Loucy (cell line): ENCODE measurements around the gene KATNAL1.
"Not testable (repeated sequence)": the region's sequence is repeated elsewhere in the genome, so short reads cannot be mapped to it uniquely, and the experiment has no call there.

Experiments
- H2AFZ ChIP-seq: fragments of 200-600 bp; sonication (generic); 2 replicates; pipeline ENCODE4 v1.6.0; 2016; ENCODE audit warnings: antibody characterized with exemption, mild to moderate bottlenecking, low read length, moderate library complexity
- H3F3A ChIP-seq: fragments of 200-600 bp; 2 replicates; pipeline ENCODE4 v1.6.0; 2016; ENCODE audit warnings: antibody characterized with exemption, low read depth, mild to moderate bottlenecking
- H3K27me3 ChIP-seq: fragments of 200-600 bp; sonication (generic); 2 replicates; pipeline ENCODE4 v1.6.1; 2014; ENCODE audit warnings: low read length, mild to moderate bottlenecking; ENCODE audit not compliant: insufficient read depth, poor library complexity, severe bottlenecking
- H3K36me3 ChIP-seq: fragments of 200-600 bp; sonication (generic); 2 replicates; pipeline ENCODE4 v1.6.1; 2016; ENCODE audit warnings: low read length; ENCODE audit not compliant: insufficient read depth
- H3K4me1 ChIP-seq: fragments of 200-600 bp; sonication (generic); 2 replicates; pipeline ENCODE4 v1.5.1; 2014; ENCODE audit warnings: low read length, mild to moderate bottlenecking; ENCODE audit not compliant: insufficient read depth, poor library complexity, severe bottlenecking
- H3K4me2 ChIP-seq: fragments of 200-600 bp; sonication (generic); 2 replicates; pipeline ENCODE4 v1.6.0; 2014; ENCODE audit warnings: antibody characterized with exemption, low read length, low read depth, mild to moderate bottlenecking; ENCODE audit not compliant: poor library complexity, severe bottlenecking
- H3K4me3 ChIP-seq: fragments of 200-600 bp; sonication (generic); 2 replicates; pipeline ENCODE4 v1.5.1; 2014; ENCODE audit warnings: low read length, mild to moderate bottlenecking, mixed read lengths; ENCODE audit not compliant: poor library complexity, severe bottlenecking
- H3K79me2 ChIP-seq: fragments of 200-600 bp; sonication (generic); 2 replicates; pipeline ENCODE4 v1.6.1; 2014; ENCODE audit warnings: low read length; ENCODE audit not compliant: insufficient read depth
- H3K9ac ChIP-seq: fragments of 200-600 bp; sonication (generic); 2 replicates; pipeline ENCODE4 v1.6.0; 2014; ENCODE audit warnings: mild to moderate bottlenecking, low read depth, low read length, moderate library complexity; ENCODE audit not compliant: poor library complexity, severe bottlenecking
- H3K9me2 ChIP-seq: fragments of 200-600 bp; sonication (generic); replicated peaks from 2 replicates; pipeline ENCODE4 v1.6.1; 2016; ENCODE audit warnings: low read depth, low read length, mixed read lengths
- H3K9me3 ChIP-seq: fragments of 200-600 bp; sonication (generic); 2 replicates; pipeline ENCODE4 v1.6.1; 2014; ENCODE audit warnings: mild to moderate bottlenecking, antibody characterized with exemption, low read length, low read depth; ENCODE audit not compliant: insufficient read depth
- H4K20me1 ChIP-seq: fragments of 200-600 bp; sonication (generic); 2 replicates; pipeline ENCODE4 v1.6.0; 2014; ENCODE audit warnings: antibody characterized with exemption, low read length, mild to moderate bottlenecking; ENCODE audit not compliant: insufficient read depth, poor library complexity, severe bottlenecking
- EZH2phosphoT487 ChIP-seq: fragments of 200-600 bp; IDR thresholded peaks from 2 replicates; pipeline ENCODE4 v1.6.1; 2018; ENCODE audit warnings: antibody characterized with exemption, mild to moderate bottlenecking, moderate library complexity, borderline replicate concordance
- TF ChIP-seq, protein P1 (sequence below): fragments of 200-600 bp; sonication (generic); conservative IDR thresholded peaks from 2 replicates; pipeline ENCODE4 v1.5.1; 2014; ENCODE audit warnings: mild to moderate bottlenecking, antibody characterized with exemption, low read length

Gene KATNAL1

DNA sequence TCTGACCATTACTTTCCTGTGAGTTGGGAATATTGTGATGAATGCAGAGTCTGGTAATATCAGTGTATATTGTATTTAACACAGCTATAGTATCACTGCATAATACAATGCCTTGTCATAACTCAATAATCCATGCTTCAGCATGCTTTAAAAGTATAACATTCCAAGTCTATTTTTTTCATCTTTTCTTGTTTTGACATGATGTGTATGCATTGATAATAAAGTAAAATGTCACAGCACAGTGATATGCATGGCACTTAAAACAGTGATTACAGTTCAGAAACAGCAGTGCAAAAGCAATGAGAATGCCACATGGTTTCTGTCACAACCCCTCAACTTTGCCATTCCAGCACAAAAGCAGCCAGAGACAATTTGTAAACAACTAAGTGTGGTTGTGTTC, 17.8 kb downstream of the KATNAL1 start:
- Histone ChIP-seq H3K4me3 (no peak overlapping the region), H3K9me3 (peaks cover 4% of the 10 kb centered on the region; the same call in 1 of the 2 replicates), H3K79me2 (peaks cover 55% of the 10 kb centered on the region), H3K9me2 (no peaks in the 10 kb centered on the region), H3K36me3 (no peaks in the 10 kb centered on the region), H3K4me1 (peaks cover 22% of the 10 kb centered on the region), H3K4me2 (no peak overlapping the region), H2AFZ (no peak overlapping the region), H3F3A (no peaks in the 10 kb centered on the region), H3K9ac (no peak overlapping the region), H3K27me3 (no peaks in the 10 kb centered on the region), H4K20me1 (no peaks in the 10 kb centered on the region)
- no peak for TF ChIP-seq EZH2phosphoT487
- TF ChIP-seq, protein P1, sequence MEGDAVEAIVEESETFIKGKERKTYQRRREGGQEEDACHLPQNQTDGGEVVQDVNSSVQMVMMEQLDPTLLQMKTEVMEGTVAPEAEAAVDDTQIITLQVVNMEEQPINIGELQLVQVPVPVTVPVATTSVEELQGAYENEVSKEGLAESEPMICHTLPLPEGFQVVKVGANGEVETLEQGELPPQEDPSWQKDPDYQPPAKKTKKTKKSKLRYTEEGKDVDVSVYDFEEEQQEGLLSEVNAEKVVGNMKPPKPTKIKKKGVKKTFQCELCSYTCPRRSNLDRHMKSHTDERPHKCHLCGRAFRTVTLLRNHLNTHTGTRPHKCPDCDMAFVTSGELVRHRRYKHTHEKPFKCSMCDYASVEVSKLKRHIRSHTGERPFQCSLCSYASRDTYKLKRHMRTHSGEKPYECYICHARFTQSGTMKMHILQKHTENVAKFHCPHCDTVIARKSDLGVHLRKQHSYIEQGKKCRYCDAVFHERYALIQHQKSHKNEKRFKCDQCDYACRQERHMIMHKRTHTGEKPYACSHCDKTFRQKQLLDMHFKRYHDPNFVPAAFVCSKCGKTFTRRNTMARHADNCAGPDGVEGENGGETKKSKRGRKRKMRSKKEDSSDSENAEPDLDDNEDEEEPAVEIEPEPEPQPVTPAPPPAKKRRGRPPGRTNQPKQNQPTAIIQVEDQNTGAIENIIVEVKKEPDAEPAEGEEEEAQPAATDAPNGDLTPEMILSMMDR, result no peak

- H3K4me2 ChIP-seq, H3K9ac ChIP-seq, H3K4me3 ChIP-seq, H3K27me3 ChIP-seq, H3F3A ChIP-seq, H2AFZ ChIP-seq, H4K20me1 ChIP-seq, H3K4me1 ChIP-seq, H3K9me2 ChIP-seq, H3K9me3 ChIP-seq: not testable (repeated sequence)
- peaks cover 29% of the 10 kb centered on the region for H3K79me2 ChIP-seq
- peaks cover 10% of the 10 kb centered on the region; the same call in 1 of the 2 replicates for H3K36me3 ChIP-seq
These were observed 21.3 kb downstream of the KATNAL1 start for GRCh38 chr13:30286059-30286458.

GRCh38 chr13:30276178-30276577, 31.2 kb downstream of the KATNAL1 start:
- Histone ChIP-seq H4K20me1 (no peaks in the 10 kb centered on the region), H3K4me3 (no peak overlapping the region), H3K9me3 (no peaks in the 10 kb centered on the region), H2AFZ (no peak overlapping the region), H3K79me2 (no peaks in the 10 kb centered on the region), H3K4me1 (no peaks in the 10 kb centered on the region), H3K9ac (no peak overlapping the region), H3F3A (no peaks in the 10 kb centered on the region), H3K4me2 (no peak overlapping the region), H3K36me3 (peaks cover 48% of the 10 kb centered on the region), H3K27me3 (no peaks in the 10 kb centered on the region), H3K9me2 (no peaks in the 10 kb centered on the region)
- TF ChIP-seq EZH2phosphoT487, result no peak
- TF ChIP-seq, protein P1, result no peak

DNA sequence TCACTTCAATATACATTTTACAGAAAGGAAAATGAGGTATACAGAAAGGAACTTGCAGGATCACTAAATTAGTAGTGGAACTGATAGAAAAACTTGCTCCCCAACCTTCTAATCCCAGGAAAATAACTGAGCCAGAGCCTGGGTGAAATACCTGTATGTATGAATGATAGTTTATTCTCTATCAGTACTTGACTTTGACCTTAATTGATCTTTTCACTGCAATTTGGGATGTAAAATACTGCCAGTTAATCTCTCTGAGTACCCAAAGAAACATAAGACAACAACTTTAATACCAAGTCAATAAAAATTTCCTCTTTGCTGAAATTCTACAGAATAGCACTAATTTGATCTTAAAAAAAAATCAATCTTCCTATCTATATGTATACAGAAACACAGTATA, 33.3 kb downstream of the KATNAL1 start:
- no peak overlapping the region for H3K9ac ChIP-seq

GRCh38 chr13:30270035-30270434, 37.3 kb downstream of the KATNAL1 start:
- H3K9me2 ChIP-seq, H4K20me1 ChIP-seq, H3K9me3 ChIP-seq, H3K4me2 ChIP-seq, H3K4me3 ChIP-seq, H3K9ac ChIP-seq, H3K79me2 ChIP-seq, H3K4me1 ChIP-seq, H3F3A ChIP-seq, H2AFZ ChIP-seq, H3K27me3 ChIP-seq: not testable (repeated sequence)
- H3K36me3 ChIP-seq, result peaks cover 19% of the 10 kb centered on the region; the same call in 1 of the 2 replicates

More for the DNA sequence above, 33.3 kb downstream of the KATNAL1 start:
- Histone ChIP-seq H4K20me1 (no peaks in the 10 kb centered on the region), H3K4me2 (no peak overlapping the region), H3K9me2 (no peaks in the 10 kb centered on the region), H3K27me3 (no peaks in the 10 kb centered on the region), H3K9me3 (no peaks in the 10 kb centered on the region), H3K36me3 (peaks cover 37% of the 10 kb centered on the region), H3K4me3 (no peak overlapping the region), H2AFZ (no peak overlapping the region), H3K79me2 (no peaks in the 10 kb centered on the region), H3K4me1 (no peaks in the 10 kb centered on the region), H3F3A (no peaks in the 10 kb centered on the region)
- TF ChIP-seq, protein P1, result no peak
- no peak for TF ChIP-seq EZH2phosphoT487
